Germinal center (tissue), 1 donor: ENCODE measurements around the gene KDM8.

Experiments used
- DNase-seq: peaks from one replicate; pipeline ENCODE4 v3.0.0; 2012; ENCODE audit warnings: mixed read lengths, low spot score

Gene KDM8

GRCh38 chr16:27230562-27231001 lies 27.3 kb downstream of the KDM8 start:
- peak; percentile 31 for DNase-seq

GRCh38 chr16:27231692-27232060 lies 28.4 kb downstream of the KDM8 start:
- no peak for DNase-seq

- peak; percentile 63 for DNase-seq
Observed at GRCh38 chr16:27232061-27232900, 29.0 kb downstream of the KDM8 start.

- DNase-seq: no peak
Observed at GRCh38 chr16:27232901-27233625, 29.7 kb downstream of the KDM8 start.

GRCh38 chr16:27233731-27234130 lies 30.4 kb downstream of the KDM8 start:
- DNase-seq: no peak

GRCh38 chr16:27234171-27234570 lies 30.8 kb downstream of the KDM8 start:
- DNase-seq: no peak

GRCh38 chr16:27234603-27235002 lies 31.3 kb downstream of the KDM8 start:
- no peak for DNase-seq

GRCh38 chr16:27235055-27235937 lies 32.0 kb downstream of the KDM8 start:
- DNase-seq: peak; percentile 59

GRCh38 chr16:27235938-27236245 lies 32.6 kb downstream of the KDM8 start:
- no peak for DNase-seq

- DNase-seq: no peak
Observed at GRCh38 chr16:27236635-27237218, 33.4 kb downstream of the KDM8 start.

- DNase-seq: peak; percentile 76
Observed at GRCh38 chr16:27237219-27238015, 34.1 kb downstream of the KDM8 start.

- DNase-seq: no peak
Observed at GRCh38 chr16:27238016-27238587, 34.8 kb downstream of the KDM8 start.

GRCh38 chr16:27238591-27238990 lies 35.3 kb downstream of the KDM8 start:
- no peak for DNase-seq

- DNase-seq: no peak
Observed at GRCh38 chr16:27239026-27239425, 35.7 kb downstream of the KDM8 start.

- no peak for DNase-seq
Observed at GRCh38 chr16:27239906-27240655, 36.8 kb downstream of the KDM8 start.

- DNase-seq: no peak
Observed at GRCh38 chr16:27240948-27241531, 37.7 kb downstream of the KDM8 start.

GRCh38 chr16:27241658-27242057 lies 38.3 kb downstream of the KDM8 start:
- DNase-seq: no peak

GRCh38 chr16:27242398-27242797 lies 39.1 kb downstream of the KDM8 start:
- DNase-seq: no peak

- no peak for DNase-seq
Observed at GRCh38 chr16:27242868-27243590, 39.7 kb downstream of the KDM8 start.
